Smooth muscle cell (in vitro differentiated cells): ENCODE results near the gene RYK. TPM values are rescaled to one million over a fixed set of nuclear protein-coding genes. Genes with fewer than 3 reads are reported as not detected.

Experiments used
- DNase-seq: peaks from one replicate; lab custom pipeline; 2025; ENCODE audit not compliant: unreplicated experiment; lab: John Stamatoyannopoulos, UW
- H2AFZ ChIP-seq: fragments of 200-600 bp; sonication (generic); 2 replicates; pipeline ENCODE4 v1.6.0; 2016; ENCODE audit warnings: antibody characterized with exemption, low read depth, mild to moderate bottlenecking
- H3F3A ChIP-seq: fragments of 200-600 bp; sonication (generic); 2 replicates; pipeline ENCODE4 v1.6.0; 2017; ENCODE audit warnings: antibody characterized with exemption, low read depth
- H3K27ac ChIP-seq: fragments of 200-600 bp; sonication (generic); 2 replicates; pipeline ENCODE4 v1.5.1; 2016; ENCODE audit warnings: low read depth, mild to moderate bottlenecking
- H3K27me3 ChIP-seq: fragments of 200-600 bp; sonication (generic); 2 replicates; pipeline ENCODE4 v1.6.1; 2016; ENCODE audit warnings: low read depth, mild to moderate bottlenecking
- H3K36me3 ChIP-seq: fragments of 200-600 bp; sonication (generic); 2 replicates; pipeline ENCODE4 v1.5.1; 2016; ENCODE audit warnings: low read depth
- H3K4me1 ChIP-seq: fragments of 200-600 bp; sonication (generic); 2 replicates; pipeline ENCODE4 v1.5.1; 2016; ENCODE audit warnings: low read depth
- H3K4me2 ChIP-seq: fragments of 200-600 bp; sonication (generic); 2 replicates; pipeline ENCODE4 v1.6.0; 2016; ENCODE audit warnings: mild to moderate bottlenecking
- H3K4me3 ChIP-seq: fragments of 200-600 bp; sonication (generic); 2 replicates; pipeline ENCODE4 v1.5.1; 2016; ENCODE audit warnings: mild to moderate bottlenecking
- H3K79me2 ChIP-seq: fragments of 200-600 bp; sonication (generic); 2 replicates; pipeline ENCODE4 v1.6.0; 2016; ENCODE audit warnings: low read depth, mild to moderate bottlenecking
- H3K9ac ChIP-seq: fragments of 200-600 bp; sonication (generic); 2 replicates; pipeline ENCODE4 v1.6.0; 2016; ENCODE audit warnings: low read depth
- H3K9me3 ChIP-seq: fragments of 200-600 bp; sonication (generic); replicated peaks from 2 replicates; pipeline ENCODE4 v1.5.1; 2016; ENCODE audit warnings: low read depth
- H4K20me1 ChIP-seq: fragments of 200-600 bp; sonication (generic); 2 replicates; pipeline ENCODE4 v1.6.0; 2016; ENCODE audit warnings: low read depth
- WGBS: methylation state at CpG from one replicate; pipeline ENCODE4 v1.1.7; 2016; ENCODE audit warnings: low lambda C conversion rate; 5-methylcytosine and 5-hydroxymethylcytosine counted together
- polyA plus RNA-seq: library from polyadenylated mRNA; unstranded; fragments of >200 nt; fragmentation: Nextera tagmentation; extraction: Ambion mirVana; gene quantifications from 2 replicates; pipeline ENCODE4 v1.2.1, GENCODE V29; 2016
- total RNA-seq: library from RNA; depleted of rRNA; stranded (reverse); fragments of >200 nt; gene quantifications from 2 replicates; pipeline ENCODE4 v1.2.3, GENCODE V29; 2014
- TF ChIP-seq, protein P1 (sequence below): fragments of 200-600 bp; sonication (generic); IDR thresholded peaks from 2 replicates; pipeline ENCODE4 v1.5.1; 2017; ENCODE audit warnings: borderline replicate concordance, mild to moderate bottlenecking, antibody characterized with exemption; ENCODE audit not compliant: insufficient read depth, poor library complexity, severe bottlenecking

The RYK gene
- total and polyA plus RNA-seq, 2 experiments from 2014 or later = 35.8 to 65.0 TPM

- no peak for DNase-seq
- 90% methylated on average over 4 of the region's 4 CpGs for WGBS
- no peaks in the 10 kb centered on the region for H3K27me3 ChIP-seq
- TF ChIP-seq, protein P1, sequence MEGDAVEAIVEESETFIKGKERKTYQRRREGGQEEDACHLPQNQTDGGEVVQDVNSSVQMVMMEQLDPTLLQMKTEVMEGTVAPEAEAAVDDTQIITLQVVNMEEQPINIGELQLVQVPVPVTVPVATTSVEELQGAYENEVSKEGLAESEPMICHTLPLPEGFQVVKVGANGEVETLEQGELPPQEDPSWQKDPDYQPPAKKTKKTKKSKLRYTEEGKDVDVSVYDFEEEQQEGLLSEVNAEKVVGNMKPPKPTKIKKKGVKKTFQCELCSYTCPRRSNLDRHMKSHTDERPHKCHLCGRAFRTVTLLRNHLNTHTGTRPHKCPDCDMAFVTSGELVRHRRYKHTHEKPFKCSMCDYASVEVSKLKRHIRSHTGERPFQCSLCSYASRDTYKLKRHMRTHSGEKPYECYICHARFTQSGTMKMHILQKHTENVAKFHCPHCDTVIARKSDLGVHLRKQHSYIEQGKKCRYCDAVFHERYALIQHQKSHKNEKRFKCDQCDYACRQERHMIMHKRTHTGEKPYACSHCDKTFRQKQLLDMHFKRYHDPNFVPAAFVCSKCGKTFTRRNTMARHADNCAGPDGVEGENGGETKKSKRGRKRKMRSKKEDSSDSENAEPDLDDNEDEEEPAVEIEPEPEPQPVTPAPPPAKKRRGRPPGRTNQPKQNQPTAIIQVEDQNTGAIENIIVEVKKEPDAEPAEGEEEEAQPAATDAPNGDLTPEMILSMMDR = no peak
- H3K4me2 ChIP-seq = no peak overlapping the region
- no peak overlapping the region for H3K9ac ChIP-seq
- H3K9me3 ChIP-seq = no peaks in the 10 kb centered on the region
- peaks cover 8% of the 10 kb centered on the region for H3K4me1 ChIP-seq
- H3K79me2 ChIP-seq = peaks cover 100% of the 10 kb centered on the region
- no peak overlapping the region for H3K4me3 ChIP-seq
- no peak overlapping the region for H2AFZ ChIP-seq
- H4K20me1 ChIP-seq = peaks cover 100% of the 10 kb centered on the region
- no peaks in the 10 kb centered on the region for H3F3A ChIP-seq
- no peak overlapping the region for H3K27ac ChIP-seq
- H3K36me3 ChIP-seq = no peaks in the 10 kb centered on the region
Observed at GRCh38 chr3:134237454-134238145, 13.1 kb downstream of the RYK start.

DNA sequence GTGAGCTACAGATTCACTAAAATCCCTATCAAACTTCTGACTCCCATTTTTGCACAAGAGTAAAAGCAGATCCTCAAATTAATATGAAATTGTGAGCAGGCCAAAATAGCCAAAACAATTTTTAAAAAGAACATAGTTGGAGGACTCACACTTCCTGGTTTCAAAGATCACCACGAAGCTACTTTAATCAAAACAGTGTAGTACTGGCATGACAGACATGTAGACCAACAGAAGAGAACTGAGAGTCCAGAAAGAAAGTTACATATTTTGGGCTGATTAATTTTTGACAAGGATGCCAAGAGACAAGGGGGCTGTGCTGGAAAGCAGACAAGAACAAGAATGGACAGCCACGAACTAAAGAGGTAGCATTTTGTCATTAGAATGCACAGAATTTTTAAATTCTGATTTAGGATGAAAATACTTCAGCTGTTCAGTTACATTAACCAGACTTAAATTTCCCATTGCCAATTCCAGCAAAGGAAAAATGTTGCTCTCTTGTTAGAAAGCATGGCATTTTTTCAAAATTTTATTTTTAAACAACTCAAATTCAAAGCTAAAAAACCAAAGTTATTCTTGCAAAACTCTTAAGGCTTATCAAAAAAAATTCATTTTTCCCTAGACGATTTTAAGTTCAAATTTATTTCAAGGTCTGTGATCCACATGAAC is 14.0 kb downstream of the RYK start:
- TF ChIP-seq, protein P1 = no peak
- no peak overlapping the region for H3K4me2 ChIP-seq
- no peak for DNase-seq
- H3K36me3 ChIP-seq = no peaks in the 10 kb centered on the region
- H2AFZ ChIP-seq = no peak overlapping the region
- no peak overlapping the region for H3K27ac ChIP-seq
- H4K20me1 ChIP-seq = peaks cover 100% of the 10 kb centered on the region
- H3K79me2 ChIP-seq = peaks cover 98% of the 10 kb centered on the region
- H3K9me3 ChIP-seq = no peaks in the 10 kb centered on the region
- H3F3A ChIP-seq = no peaks in the 10 kb centered on the region
- no peak overlapping the region for H3K9ac ChIP-seq
- no peaks in the 10 kb centered on the region for H3K27me3 ChIP-seq
- H3K4me3 ChIP-seq = no peak overlapping the region
- WGBS = 73% methylated on average over 3 of the region's 3 CpGs
- H3K4me1 ChIP-seq = peaks cover 15% of the 10 kb centered on the region

DNA sequence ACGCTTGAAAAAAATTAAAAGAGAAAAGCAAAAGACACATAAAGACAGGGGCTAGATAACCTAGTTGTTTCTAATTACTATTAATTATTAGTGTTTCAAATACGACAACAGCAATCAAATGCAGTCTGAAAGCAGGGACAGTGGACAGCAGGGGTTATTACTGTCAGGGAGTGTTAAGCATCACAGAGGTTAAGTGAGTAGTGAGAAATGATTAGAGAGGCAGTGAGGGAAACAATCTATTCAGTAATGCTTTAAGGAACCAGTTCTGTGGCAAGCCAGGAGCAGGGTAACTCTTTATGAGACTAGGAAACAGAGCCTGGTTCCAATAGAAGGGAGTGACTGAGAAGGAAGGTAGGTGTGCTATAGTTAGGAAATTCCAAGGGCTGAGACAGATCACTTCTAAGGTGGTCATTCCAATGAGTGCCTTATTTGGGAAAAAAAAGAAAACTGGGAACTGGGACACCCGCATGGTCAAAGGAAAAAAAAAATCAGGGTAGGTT is 15.0 kb downstream of the RYK start:
- H3K27ac ChIP-seq = no peak overlapping the region
- no peaks in the 10 kb centered on the region for H3K9me3 ChIP-seq
- TF ChIP-seq, protein P1 = no peak
- peaks cover 15% of the 10 kb centered on the region for H3K4me1 ChIP-seq
- no peak overlapping the region for H3K4me3 ChIP-seq
- H3K36me3 ChIP-seq = no peaks in the 10 kb centered on the region
- no peak overlapping the region for H2AFZ ChIP-seq
- no peaks in the 10 kb centered on the region for H3F3A ChIP-seq
- 86% methylated on average over 3 of the region's 3 CpGs for WGBS
- peaks cover 100% of the 10 kb centered on the region for H4K20me1 ChIP-seq
- H3K79me2 ChIP-seq = peaks cover 98% of the 10 kb centered on the region
- no peak overlapping the region for H3K9ac ChIP-seq
- no peaks in the 10 kb centered on the region for H3K27me3 ChIP-seq
- DNase-seq = no peak
- no peak overlapping the region for H3K4me2 ChIP-seq
